Activated T-cell treated with anti-CD3 and anti-CD28 coated beads, Interleukin-2, amount 50 U/mL, for 72 hours (primary cell): ENCODE measurements around the gene CSTPP1. TPM values are rescaled to one million over a fixed set of nuclear protein-coding genes. Genes with fewer than 3 reads are reported as not detected.

Experiments used
- ATAC-seq, 2 donors: fragments of 150-1000 bp; cut with Tn5 transposase; replicated peaks in 1 of 2; 2 replicates each; pipeline ENCODE4 v1.10.0; 2021; ENCODE audit warnings: moderate library complexity in 2 of 2, mild to moderate bottlenecking in 1 of 2
- DNase-seq, 2 donors: peaks; one replicate each; pipeline ENCODE4 v3.0.0; 2021 to 2022; ENCODE audit warnings: mixed read lengths in 1 of 2
- H3K27ac Mint-ChIP-seq: one replicate; pipeline ENCODE4 v1.8.0; 2022; ENCODE audit warnings: mild to moderate bottlenecking, moderate library complexity, mixed read lengths
- H3K27me3 Mint-ChIP-seq: one replicate; pipeline ENCODE4 v1.8.0; 2022; ENCODE audit warnings: low read depth, mixed read lengths
- H3K36me3 Mint-ChIP-seq, 2 donors: one replicate each; pipeline ENCODE4 v1.8.0; 2022; ENCODE audit warnings: mixed read lengths in 2 of 2, mild to moderate bottlenecking in 1 of 2; ENCODE audit not compliant: insufficient read depth in 2 of 2
- H3K4me1 Mint-ChIP-seq: one replicate; pipeline ENCODE4 v1.8.0; 2022; ENCODE audit warnings: low read depth, mixed read lengths
- H3K4me3 Mint-ChIP-seq, 2 donors: one replicate each; pipeline ENCODE4 v1.8.0; 2022; ENCODE audit warnings: mild to moderate bottlenecking in 2 of 2, mixed read lengths in 2 of 2, moderate library complexity in 2 of 2
- H3K9me3 Mint-ChIP-seq, 2 donors: one replicate each; pipeline ENCODE4 v1.8.0; 2022; ENCODE audit warnings: mixed read lengths in 2 of 2
- total RNA-seq, 2 donors: library from RNA; stranded (reverse); gene quantifications; one replicate each; pipeline ENCODE4 v1.2.3, GENCODE V29; 2022

The CSTPP1 gene
- total RNA-seq, 2 donors from 2014 or later = 20.4 to 21.2 TPM

DNA sequence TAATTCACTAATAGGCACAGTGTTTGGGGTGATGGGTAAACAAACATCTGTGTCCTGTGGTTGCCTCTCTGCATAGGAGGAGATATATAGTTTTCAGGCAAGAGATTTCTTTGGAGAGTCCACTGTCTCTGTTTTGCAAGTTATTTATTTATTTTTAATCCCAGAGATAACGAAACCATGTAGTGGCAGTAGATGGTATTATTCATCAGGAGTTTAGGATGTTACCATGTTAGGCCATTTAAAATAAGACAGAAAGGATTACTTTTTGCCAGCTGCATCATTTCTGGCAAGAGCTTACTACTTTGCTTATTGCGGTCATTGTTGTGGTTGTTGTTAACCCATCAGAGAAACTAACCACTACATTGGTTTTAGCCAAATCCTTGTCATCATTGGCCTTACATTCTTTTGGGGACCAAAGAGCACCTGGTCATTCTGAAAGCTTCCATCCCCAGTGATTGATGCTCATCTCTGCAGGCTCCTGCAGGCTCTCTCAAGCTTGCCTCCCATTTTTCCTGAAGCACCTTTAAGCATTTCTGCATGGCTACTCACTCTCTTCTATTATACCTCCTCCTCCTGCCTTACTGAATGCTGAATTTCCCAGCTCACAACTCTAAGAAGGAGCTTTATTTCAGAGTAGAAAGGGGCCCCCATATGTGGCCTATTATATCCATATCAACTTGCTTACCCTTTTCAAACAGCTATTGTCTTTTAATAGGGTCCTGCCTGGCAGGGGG is 84.4 kb downstream of the CSTPP1 start:
- Mint-ChIP-seq H3K4me3 (no peak overlapping the region), H3K4me1 (no peaks in the 10 kb centered on the region), H3K27me3 (no peaks in the 10 kb centered on the region), H3K9me3 (no peaks in the 10 kb centered on the region), H3K36me3 (no peaks in the 10 kb centered on the region), H3K27ac (no peak overlapping the region)
- no peak for ATAC-seq
- DNase-seq = no peak

DNA sequence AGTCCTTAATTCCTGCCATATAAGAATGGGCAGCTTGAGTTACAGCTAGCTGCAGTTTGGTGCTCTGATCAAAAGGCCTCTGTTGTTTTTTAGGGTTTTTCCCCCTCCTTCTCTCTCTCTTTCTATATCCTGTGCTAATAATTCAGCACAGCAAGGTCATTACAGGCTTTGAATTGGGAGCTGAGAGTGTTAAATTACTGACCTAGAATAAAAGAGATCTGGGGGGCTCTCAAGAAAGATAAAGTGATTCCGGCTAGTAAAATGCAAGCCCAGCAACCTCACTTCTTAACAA is 84.9 kb downstream of the CSTPP1 start:
- no peaks in the 10 kb centered on the region for H3K4me1 Mint-ChIP-seq
- no peak overlapping the region for H3K27ac Mint-ChIP-seq
- DNase-seq (no peak), ATAC-seq (no peak)
- H3K36me3 Mint-ChIP-seq = no peaks in the 10 kb centered on the region
- H3K27me3 Mint-ChIP-seq = no peaks in the 10 kb centered on the region
- no peaks in the 10 kb centered on the region for H3K9me3 Mint-ChIP-seq
- no peak overlapping the region for H3K4me3 Mint-ChIP-seq

DNA sequence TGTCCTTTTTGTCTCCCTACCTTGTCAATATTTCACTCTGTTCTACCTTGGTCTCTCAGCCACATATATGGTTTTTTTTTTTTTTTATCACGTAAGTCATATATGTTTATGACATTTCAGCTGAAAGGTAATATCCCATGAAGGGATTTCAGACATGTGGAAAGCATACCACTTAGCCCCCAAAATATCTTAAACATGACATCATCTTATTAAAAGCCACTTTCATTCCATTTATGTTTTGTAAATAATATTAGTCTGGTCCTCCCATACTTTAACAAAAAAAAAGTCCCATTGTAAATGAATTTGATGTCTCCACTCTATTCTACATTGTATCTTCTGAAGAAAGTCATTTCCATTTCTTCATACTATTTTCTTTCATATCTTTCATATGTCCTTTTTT is 85.4 kb downstream of the CSTPP1 start:
- H3K9me3 Mint-ChIP-seq = no peaks in the 10 kb centered on the region
- H3K4me3 Mint-ChIP-seq = no peak overlapping the region
- H3K4me1 Mint-ChIP-seq = no peaks in the 10 kb centered on the region
- no peak overlapping the region for H3K27ac Mint-ChIP-seq
- DNase-seq (no peak), ATAC-seq (no peak)
- H3K27me3 Mint-ChIP-seq = no peaks in the 10 kb centered on the region
- no peaks in the 10 kb centered on the region for H3K36me3 Mint-ChIP-seq

DNA sequence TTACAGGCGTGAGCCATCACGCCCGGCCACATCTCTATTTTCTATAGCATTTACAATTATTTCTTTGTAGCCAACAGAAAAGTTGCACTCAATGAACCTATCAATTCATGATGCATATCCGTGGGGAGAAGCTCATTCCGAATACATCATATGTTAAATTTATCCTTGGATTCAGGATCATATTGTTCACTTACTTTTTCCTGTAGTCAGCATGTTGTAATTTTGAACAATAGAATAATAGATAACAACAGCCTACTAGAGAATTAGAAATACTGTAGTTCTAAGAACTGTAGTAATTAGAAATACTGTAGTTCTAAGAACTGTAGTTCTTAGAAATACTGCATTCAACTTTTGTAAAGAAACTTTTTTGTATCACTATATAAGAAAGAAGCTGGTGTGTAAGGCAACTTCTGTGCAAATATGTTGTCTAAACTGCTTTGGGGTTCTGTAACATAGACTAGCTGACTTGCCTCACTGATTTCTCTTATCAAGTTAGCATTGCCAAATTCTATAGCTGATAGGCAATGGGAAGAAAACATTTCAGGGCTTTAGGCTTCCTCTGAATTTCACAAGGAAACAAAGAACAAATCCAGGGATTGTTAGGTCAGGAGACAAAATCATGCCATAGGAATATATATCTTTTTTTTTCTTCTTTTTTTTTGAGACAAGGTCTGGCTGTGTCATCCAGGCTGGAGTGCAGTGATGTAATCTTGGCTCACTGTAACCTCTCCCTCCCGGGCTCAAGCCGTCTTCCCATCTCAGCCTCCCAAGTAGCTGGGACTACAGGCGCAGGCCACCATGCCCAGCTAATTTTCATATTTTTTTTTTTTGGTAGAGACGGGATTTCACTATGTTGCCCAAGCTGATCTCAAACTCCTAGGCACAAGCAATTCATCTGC is 91.9 kb downstream of the CSTPP1 start:
- no peaks in the 10 kb centered on the region for H3K9me3 Mint-ChIP-seq
- no peak for DNase-seq
- no peaks in the 10 kb centered on the region for H3K27me3 Mint-ChIP-seq
- no peak overlapping the region for H3K4me3 Mint-ChIP-seq
- no peaks in the 10 kb centered on the region for H3K4me1 Mint-ChIP-seq
- no peaks in the 10 kb centered on the region for H3K36me3 Mint-ChIP-seq
- ATAC-seq = no peak
- H3K27ac Mint-ChIP-seq = no peak overlapping the region

DNA sequence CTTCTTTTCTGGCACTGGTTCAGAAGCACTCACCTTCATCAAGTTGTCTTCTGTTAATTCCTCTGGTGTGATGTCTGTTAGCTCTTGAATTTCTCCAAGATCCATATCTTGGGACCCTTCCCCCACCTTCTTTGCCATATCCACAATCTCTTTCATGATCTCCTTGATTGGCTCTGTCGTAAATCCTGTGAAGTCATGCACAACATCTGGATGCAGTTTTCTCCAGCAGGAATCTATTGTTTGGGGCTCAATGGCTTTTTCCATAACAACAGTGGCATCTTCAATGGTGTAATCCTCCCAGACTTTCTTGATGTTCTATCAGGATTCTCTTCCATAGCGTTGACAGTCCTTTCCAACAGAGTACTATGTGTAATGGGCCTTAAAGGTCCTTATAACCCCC is 96.9 kb downstream of the CSTPP1 start:
- ATAC-seq (no peak), DNase-seq (no peak)
- Mint-ChIP-seq H3K36me3 (no peaks in the 10 kb centered on the region), H3K4me3 (no peak overlapping the region), H3K27ac (no peak overlapping the region), H3K27me3 (no peaks in the 10 kb centered on the region), H3K9me3 (no peaks in the 10 kb centered on the region), H3K4me1 (no peaks in the 10 kb centered on the region)

DNA sequence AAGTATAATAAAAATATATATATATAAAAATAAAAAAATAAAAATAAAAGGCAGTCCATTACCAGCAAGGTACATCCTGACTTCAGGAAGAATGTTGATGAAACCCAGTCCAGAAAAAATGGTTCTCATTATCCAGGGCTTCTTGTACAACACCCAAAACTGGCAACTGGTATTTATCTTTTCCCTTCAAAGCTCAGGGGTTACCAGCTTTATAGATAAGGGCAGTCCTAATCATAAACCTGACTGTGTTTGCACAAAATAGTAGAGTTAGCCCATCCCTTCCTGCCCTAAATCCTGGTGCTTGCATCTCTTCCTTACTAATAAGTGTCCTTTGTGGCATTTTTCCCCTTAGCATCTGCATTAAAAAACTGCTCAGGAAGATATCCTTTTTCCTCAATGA is 97.5 kb downstream of the CSTPP1 start:
- no peak for ATAC-seq

DNA sequence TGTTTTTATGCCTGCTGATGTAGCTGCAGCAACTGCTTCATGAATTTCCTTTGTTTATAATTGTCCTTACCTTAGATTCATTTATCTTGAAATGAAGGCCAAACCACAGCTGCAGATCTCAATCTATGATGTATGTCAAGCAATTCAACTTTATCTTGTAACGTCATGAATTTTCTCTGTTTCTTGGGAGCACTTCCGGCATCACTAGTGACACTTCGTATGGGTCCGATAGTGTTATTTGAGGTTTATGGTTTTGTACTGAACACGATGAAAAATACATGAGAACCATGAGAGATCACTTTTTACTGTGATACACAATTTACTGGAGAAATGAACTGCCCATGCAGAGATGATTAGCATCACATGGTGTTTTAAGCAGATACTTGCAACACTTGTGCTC is 98.5 kb downstream of the CSTPP1 start:
- Mint-ChIP-seq H3K27me3 (no peaks in the 10 kb centered on the region), H3K9me3 (no peaks in the 10 kb centered on the region), H3K27ac (no peak overlapping the region), H3K4me1 (no peaks in the 10 kb centered on the region), H3K4me3 (no peak overlapping the region), H3K36me3 (no peaks in the 10 kb centered on the region)
- DNase-seq (no peak), ATAC-seq (no peak)

More for the DNA sequence above, 97.5 kb downstream of the CSTPP1 start:
- Mint-ChIP-seq H3K27me3 (no peaks in the 10 kb centered on the region), H3K36me3 (no peaks in the 10 kb centered on the region), H3K4me3 (no peak overlapping the region), H3K27ac (no peak overlapping the region), H3K9me3 (no peaks in the 10 kb centered on the region), H3K4me1 (no peaks in the 10 kb centered on the region)
- DNase-seq = no peak

DNA sequence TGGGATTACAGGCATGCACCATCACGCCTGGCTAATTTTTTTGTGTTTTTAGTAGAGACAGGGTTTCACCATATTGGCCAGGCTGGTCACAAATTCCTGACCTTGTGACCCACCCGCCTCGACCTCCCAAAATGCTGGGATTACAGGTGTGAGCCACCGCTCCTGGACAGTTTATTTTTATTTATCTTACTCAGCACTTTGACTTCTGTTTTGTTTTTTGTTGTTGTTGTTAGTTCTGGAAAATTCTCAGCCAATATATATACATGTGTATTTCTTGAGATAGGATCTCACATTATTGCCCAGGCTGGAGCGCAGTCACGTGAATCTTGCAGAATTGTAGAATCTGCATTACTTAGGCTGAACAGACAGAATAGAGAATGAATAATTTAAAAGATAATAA is 107.6 kb downstream of the CSTPP1 start:
- H3K36me3 Mint-ChIP-seq = no peaks in the 10 kb centered on the region
- DNase-seq (no peak), ATAC-seq (no peak)
- no peak overlapping the region for H3K4me3 Mint-ChIP-seq
- no peaks in the 10 kb centered on the region for H3K4me1 Mint-ChIP-seq
- H3K9me3 Mint-ChIP-seq = no peaks in the 10 kb centered on the region
- H3K27me3 Mint-ChIP-seq = no peaks in the 10 kb centered on the region
- H3K27ac Mint-ChIP-seq = no peak overlapping the region

DNA sequence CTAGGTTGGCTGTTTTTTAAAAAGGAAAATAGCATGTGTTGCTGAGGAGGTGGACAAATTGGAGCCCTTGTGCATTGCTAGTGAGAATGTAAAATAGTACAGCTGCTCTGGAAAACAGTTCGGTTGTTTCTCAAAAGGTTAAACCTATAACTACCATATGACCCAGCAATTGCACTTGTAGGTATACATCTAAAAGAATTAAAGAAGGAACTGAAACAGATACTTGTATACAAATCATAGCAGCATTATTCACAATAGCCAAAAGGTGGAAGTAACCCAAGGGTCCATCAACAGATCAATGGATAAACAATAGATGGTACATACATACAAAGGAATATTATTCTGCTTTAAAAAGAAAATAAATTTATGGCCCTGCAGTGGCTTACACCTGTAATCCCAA is 111.4 kb downstream of the CSTPP1 start:
- DNase-seq (no peak), ATAC-seq (no peak)
- no peaks in the 10 kb centered on the region for H3K4me1 Mint-ChIP-seq
- H3K27ac Mint-ChIP-seq = no peak overlapping the region
- H3K36me3 Mint-ChIP-seq = peaks cover 0 to under 1% of the 10 kb centered on the region in 2 donors
- H3K9me3 Mint-ChIP-seq = no peaks in the 10 kb centered on the region
- H3K4me3 Mint-ChIP-seq = no peak overlapping the region
- no peaks in the 10 kb centered on the region for H3K27me3 Mint-ChIP-seq

DNA sequence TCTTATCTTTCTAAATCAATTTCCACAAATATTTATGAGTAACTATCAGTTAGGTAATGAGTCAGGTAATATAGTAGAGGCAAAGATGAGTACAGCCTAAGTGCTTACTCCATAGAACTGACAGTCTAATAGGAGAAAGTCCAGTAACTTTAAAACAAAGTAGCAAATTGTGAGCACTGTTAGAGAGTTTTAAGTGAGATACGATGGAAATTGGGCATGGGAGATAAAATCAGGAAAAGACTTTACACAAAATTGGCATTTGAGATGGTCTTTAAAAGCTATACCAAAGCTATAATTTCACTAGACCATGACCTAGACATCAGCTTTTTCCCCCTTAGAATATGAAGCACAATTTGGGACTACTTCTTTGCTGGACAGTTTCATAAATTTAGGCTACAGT is 113.7 kb downstream of the CSTPP1 start:
- Mint-ChIP-seq H3K36me3 (peaks cover 2% of the 10 kb centered on the region in 2 donors), H3K9me3 (no peaks in the 10 kb centered on the region), H3K27ac (no peak overlapping the region), H3K4me3 (no peak overlapping the region), H3K27me3 (no peaks in the 10 kb centered on the region), H3K4me1 (no peaks in the 10 kb centered on the region)
- ATAC-seq (no peak), DNase-seq (no peak)

DNA sequence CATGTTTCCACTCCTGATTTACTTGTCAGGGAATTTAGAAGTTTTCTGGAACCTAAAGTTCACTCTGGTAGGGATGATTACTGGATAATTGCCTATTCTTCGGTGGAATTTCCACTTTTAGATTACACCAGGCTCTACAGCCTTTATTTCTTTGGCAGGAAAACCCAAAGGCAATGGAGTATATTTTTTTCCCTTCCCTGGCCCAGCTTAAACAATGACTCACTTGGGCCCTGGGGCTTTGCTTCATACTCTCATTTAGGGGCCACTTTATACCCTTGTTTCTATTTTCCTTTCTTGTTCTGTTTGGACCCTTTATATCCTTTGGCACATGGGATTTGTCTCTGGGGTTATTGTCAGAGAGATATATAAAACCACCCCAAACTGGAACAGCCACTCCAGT is 114.7 kb downstream of the CSTPP1 start:
- Mint-ChIP-seq H3K27me3 (no peaks in the 10 kb centered on the region), H3K4me1 (no peaks in the 10 kb centered on the region), H3K9me3 (no peaks in the 10 kb centered on the region), H3K4me3 (no peak overlapping the region), H3K27ac (no peak overlapping the region), H3K36me3 (peaks cover 2% of the 10 kb centered on the region in 2 donors)
- ATAC-seq = no peak
- DNase-seq = no peak

DNA sequence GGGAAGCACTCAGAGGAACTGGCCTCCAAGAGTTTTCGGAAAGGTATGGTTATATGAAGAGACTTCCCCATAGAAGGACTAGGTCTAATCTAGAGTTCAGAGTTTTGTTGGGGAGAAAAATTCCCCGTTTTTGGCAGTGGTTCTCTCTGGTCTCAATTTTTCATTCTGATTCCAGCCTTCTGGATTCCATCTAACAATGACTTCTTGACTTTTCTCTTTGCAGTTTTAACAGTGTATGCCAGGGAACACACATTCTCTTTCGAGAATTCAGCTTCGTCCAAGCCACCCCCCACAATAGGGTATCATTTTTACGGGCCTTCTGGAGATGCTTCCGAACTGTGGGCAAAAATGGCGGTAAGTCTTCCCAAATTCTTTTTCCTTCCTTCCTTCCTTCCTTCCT is 115.6 kb downstream of the CSTPP1 start:
- Mint-ChIP-seq H3K9me3 (no peaks in the 10 kb centered on the region), H3K27ac (no peak overlapping the region), H3K36me3 (peaks cover 2% of the 10 kb centered on the region in 2 donors), H3K4me3 (no peak overlapping the region), H3K27me3 (no peaks in the 10 kb centered on the region), H3K4me1 (no peaks in the 10 kb centered on the region)
- DNase-seq = no peak
- ATAC-seq = no peak

DNA sequence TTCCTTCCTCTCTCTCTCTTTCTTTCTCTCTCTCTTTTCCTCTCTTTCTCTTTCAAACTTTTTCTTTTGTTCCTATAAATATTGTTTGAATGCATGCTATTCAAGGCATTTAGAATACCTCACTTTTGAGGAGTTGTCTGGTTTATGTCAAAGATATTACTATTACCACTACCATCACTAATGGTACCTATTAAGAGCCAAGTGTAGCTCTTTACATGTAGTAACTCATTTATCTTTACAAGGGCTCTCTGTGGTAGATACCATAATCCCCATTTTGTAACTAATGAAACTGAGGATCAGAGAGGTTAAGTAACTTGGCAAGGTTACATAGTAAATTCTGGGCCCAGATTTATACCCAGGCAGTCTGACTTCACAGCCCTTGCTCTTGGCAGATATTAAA is 116.0 kb downstream of the CSTPP1 start:
- H3K27me3 Mint-ChIP-seq = no peaks in the 10 kb centered on the region
- ATAC-seq (no peak), DNase-seq (no peak)
- H3K27ac Mint-ChIP-seq = no peak overlapping the region
- peaks cover 2 to 4% of the 10 kb centered on the region in 2 donors for H3K36me3 Mint-ChIP-seq
- H3K4me1 Mint-ChIP-seq = no peaks in the 10 kb centered on the region
- H3K4me3 Mint-ChIP-seq = no peak overlapping the region
- no peaks in the 10 kb centered on the region for H3K9me3 Mint-ChIP-seq

DNA sequence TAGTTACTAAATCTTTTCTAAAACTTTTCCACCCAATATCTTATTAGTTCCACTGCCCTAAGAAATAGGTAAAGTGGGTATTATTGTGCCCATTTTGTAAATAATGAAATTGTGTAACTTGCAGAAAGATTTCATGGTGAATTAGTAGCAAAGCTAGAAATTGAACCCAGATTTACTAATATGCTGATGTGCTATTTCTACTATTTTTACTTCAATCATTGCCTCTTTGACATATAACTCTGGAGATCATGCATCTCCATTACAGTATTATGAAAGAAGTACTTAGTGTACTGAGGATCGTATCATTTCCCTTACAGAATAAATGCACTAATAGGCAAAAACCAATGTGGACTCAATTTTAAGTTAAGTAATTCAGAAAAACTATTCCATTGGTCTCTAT is 119.0 kb downstream of the CSTPP1 start:
- ATAC-seq (no peak), DNase-seq (no peak)
- H3K4me1 Mint-ChIP-seq = peaks cover 1% of the 10 kb centered on the region
- no peaks in the 10 kb centered on the region for H3K27me3 Mint-ChIP-seq
- H3K36me3 Mint-ChIP-seq = peaks cover 2 to 5% of the 10 kb centered on the region in 2 donors
- no peak overlapping the region for H3K27ac Mint-ChIP-seq
- no peak overlapping the region for H3K4me3 Mint-ChIP-seq
- H3K9me3 Mint-ChIP-seq = no peaks in the 10 kb centered on the region
